IPS-15b (cell line): ENCODE results near the gene KSR2.

Experiments
- H3K27me3 ChIP-seq: one replicate; pipeline ENCODE4 v1.6.1; 2013; ENCODE audit warnings: low read length; ENCODE audit not compliant: control insufficient read depth, insufficient read depth
- H3K36me3 ChIP-seq: one replicate; pipeline ENCODE4 v1.6.1; 2013; ENCODE audit warnings: low read length; ENCODE audit not compliant: control insufficient read depth, insufficient read depth
- H3K4me1 ChIP-seq: one replicate; pipeline ENCODE4 v1.6.1; 2013; ENCODE audit warnings: mild to moderate bottlenecking, low read length; ENCODE audit not compliant: control insufficient read depth, insufficient read depth
- H3K4me3 ChIP-seq: one replicate; pipeline ENCODE4 v1.5.1; 2013; ENCODE audit warnings: low read depth, low read length
- H3K9ac ChIP-seq: one replicate; pipeline ENCODE4 v1.6.1; 2013; ENCODE audit warnings: low read depth, mild to moderate bottlenecking, low read length
- H3K9me3 ChIP-seq: one replicate; pipeline ENCODE4 v1.6.1; 2013; ENCODE audit warnings: mild to moderate bottlenecking, low read length; ENCODE audit not compliant: control insufficient read depth, insufficient read depth

The KSR2 gene

DNA sequence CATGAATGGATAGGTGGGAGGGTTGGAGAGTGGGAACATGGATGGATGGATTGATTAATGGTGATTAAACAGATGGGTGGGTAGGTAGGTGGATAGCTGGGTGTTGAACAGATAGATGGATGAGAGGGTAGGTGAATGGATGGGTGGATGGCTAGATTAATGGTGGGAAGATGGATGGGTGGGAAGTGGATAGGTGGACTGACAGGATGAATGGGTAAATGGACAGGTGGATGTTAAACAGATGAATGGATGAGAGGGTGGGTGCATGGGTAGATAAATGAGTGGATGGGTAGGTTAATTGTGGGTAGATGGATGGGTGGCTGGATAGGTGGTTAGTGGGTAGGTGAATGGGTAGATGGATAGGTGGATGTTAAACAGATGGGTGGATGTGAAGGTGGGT, 460.3 kb downstream of the KSR2 start:
- Histone ChIP-seq H3K9me3 (no peaks in the 10 kb centered on the region), H3K27me3 (no peaks in the 10 kb centered on the region), H3K4me3 (no peak overlapping the region), H3K4me1 (peaks cover 3% of the 10 kb centered on the region), H3K36me3 (no peaks in the 10 kb centered on the region), H3K9ac (no peak overlapping the region)

DNA sequence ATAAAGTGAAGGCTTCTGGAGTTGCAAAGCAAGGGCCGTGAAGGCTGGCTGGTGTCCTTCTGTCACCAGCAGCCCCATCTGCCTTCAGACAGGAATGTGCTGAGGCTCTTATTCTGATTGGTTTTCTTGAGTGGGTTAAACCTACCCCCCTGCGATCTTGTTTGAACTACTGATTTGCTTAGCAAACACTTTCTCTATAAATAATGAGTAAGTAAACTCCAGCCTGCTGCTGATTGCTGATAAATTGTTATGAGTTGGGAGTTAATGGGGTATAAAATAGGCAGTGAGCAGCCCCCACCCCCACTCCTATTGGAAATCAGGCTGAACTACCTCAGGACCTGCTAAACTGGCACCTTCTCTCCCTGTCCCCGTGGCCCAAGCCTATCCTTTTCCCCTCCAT, 461.2 kb downstream of the KSR2 start:
- H3K4me3 ChIP-seq = no peak overlapping the region
- H3K9ac ChIP-seq = no peak overlapping the region
- H3K36me3 ChIP-seq = no peaks in the 10 kb centered on the region
- H3K9me3 ChIP-seq = no peaks in the 10 kb centered on the region
- no peaks in the 10 kb centered on the region for H3K27me3 ChIP-seq
- H3K4me1 ChIP-seq = no peaks in the 10 kb centered on the region

DNA sequence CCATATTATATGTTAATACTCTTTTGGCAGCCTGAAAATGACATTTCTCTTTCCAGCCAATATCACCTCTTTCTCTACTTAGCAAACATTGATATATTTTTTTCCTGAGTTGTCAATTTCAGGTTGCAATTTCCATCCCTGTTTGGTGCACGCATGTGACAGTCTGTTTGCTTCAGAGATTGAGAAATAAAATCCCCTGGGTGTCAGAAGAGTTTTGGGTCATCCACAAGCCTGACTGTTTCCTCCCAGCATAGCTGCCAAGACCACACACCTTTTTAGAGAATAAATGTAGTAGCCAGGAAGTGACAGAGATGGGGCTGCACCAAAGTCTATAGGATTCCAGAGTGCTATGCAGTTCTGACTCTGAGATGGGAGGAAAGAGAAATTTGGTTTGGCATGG, 462.5 kb downstream of the KSR2 start:
- Histone ChIP-seq H3K27me3 (no peaks in the 10 kb centered on the region), H3K4me1 (no peaks in the 10 kb centered on the region), H3K9me3 (no peaks in the 10 kb centered on the region), H3K9ac (no peak overlapping the region), H3K36me3 (no peaks in the 10 kb centered on the region), H3K4me3 (no peak overlapping the region)

DNA sequence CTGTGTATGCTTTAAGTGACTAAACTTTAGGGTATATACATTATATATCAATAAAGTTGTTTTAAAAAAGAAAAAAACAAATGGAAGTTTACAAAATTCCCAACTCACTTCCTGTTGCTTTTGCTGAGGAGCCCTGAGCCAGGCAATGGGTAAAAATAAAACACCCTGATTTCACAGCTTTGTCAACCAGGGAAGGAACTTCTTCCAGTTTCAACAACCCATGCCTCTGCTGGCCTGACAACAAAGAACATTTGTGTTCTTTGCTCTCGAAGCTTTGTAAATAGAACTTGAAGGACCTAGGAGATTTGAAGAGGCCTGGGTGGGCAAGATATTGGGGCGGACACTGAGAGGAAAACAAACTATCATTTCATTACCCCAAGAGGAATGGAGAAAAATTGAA, 466.2 kb downstream of the KSR2 start:
- no peak overlapping the region for H3K4me3 ChIP-seq
- H3K36me3 ChIP-seq = no peaks in the 10 kb centered on the region
- H3K27me3 ChIP-seq = no peaks in the 10 kb centered on the region
- no peak overlapping the region for H3K9ac ChIP-seq
- H3K9me3 ChIP-seq = no peaks in the 10 kb centered on the region
- H3K4me1 ChIP-seq = no peaks in the 10 kb centered on the region

DNA sequence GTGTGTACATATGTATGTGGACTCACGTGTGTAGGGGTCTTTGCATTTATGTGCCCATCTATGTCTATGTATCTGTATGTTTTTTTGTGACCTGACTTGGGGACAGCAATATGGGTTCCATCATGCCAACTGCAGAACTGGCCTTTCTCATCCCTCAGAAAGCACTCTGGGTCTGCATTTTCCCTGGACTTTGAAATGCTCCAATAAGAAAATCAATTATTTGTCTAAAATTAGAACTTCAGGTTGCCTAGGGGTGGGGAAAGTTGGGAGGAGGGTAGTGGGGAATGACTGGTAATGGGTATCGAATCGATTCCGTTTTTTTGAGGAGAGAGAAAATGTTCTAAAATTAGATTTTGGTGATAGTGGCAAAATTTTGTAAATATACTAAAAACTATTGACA, 466.6 kb downstream of the KSR2 start:
- Histone ChIP-seq H3K36me3 (no peaks in the 10 kb centered on the region), H3K27me3 (no peaks in the 10 kb centered on the region), H3K4me3 (no peak overlapping the region), H3K9me3 (no peaks in the 10 kb centered on the region), H3K4me1 (no peaks in the 10 kb centered on the region), H3K9ac (no peak overlapping the region)

DNA sequence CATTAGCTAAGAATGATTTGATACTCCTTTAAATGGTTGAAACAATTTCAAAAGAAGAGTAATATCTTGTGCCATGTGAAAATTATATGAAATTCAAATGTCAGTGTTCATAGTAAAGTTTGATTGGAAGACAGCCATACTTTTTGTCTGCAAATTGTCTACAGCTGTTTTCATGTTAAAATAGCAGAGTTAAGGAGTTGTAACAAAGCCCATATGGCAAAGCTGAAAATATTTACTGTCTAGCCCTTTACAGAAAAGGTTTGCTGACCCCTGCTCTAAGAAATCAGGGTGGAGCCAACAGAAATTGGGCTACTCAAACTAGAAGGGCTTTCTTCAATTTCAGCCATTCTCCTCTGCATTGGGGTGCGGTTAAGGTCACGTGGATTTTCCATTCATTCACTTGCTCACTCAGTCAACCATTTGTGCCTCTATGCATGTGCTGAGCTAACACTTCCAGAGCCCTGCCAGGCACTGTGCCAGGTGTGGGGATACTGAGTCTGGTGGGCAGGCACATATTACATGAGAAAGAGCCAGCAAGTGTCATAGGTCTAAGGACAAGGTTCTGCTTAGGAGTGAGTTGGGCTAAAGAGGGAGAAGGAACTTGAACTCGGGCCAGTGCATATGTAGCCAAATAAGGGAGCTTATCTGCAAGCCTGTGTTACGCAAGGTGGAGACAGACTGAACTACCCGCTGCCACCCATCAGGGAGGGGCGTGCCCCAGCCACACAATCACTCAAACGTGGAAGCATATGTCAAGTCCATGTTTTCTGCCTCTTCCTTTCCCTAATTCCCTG, 467.5 kb downstream of the KSR2 start:
- H3K27me3 ChIP-seq = no peaks in the 10 kb centered on the region
- no peak overlapping the region for H3K4me3 ChIP-seq
- H3K9ac ChIP-seq = no peak overlapping the region
- no peaks in the 10 kb centered on the region for H3K36me3 ChIP-seq
- H3K4me1 ChIP-seq = no peaks in the 10 kb centered on the region
- H3K9me3 ChIP-seq = no peaks in the 10 kb centered on the region

DNA sequence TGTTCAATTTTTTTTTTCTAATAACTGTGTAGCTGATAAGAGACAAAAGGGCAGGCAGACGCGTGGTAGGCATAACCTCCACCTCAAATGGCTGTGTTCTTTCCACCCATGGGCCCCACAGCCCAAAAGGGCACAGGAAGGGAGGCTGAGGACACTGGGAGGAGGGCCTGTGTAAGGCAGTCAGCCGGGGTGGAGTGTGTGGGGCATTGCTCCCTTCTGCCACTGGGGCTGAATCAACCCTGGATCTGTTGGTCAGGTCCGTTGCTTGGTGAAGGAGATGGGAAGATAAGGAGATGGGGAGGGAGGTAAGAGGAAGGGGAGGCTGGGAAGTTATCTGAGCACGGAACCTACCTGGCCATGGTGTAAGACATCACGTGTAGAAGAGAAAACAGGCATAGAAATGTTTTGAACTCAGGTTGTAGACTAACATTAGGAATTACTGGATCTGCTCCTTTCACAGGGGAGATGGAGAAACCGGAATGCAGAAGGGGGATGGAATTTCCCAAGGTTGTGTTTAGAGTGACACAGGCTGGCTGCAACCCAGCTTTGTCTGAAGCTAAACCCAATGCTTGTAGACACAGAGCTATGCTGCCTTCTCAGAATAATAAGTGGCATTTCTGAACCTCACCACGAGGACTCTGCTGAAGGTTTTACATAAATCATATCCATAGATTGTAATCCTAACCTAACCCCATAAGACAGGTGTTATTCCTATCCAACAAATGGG, 468.9 kb downstream of the KSR2 start:
- Histone ChIP-seq H3K9ac (no peak overlapping the region), H3K27me3 (no peaks in the 10 kb centered on the region), H3K4me1 (no peaks in the 10 kb centered on the region), H3K9me3 (no peaks in the 10 kb centered on the region), H3K36me3 (no peaks in the 10 kb centered on the region), H3K4me3 (no peak overlapping the region)

DNA sequence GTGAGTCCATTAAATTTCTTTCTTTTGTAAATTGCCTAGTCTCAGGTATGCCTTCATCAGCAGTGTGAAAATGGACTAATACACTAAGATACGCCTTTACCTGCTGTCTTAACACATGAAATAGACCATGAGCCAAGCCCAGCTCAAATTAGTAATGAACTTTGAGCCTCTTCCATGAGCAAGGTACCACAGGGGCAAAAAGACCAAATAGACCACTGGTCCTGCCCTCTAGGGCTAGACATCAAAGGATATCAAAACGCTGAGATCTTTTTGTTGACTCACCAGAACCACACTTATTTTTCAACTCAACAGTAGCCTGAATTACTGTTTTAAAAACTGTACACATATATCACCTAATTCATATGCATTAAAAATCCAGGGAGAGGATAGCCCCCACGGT, 469.9 kb downstream of the KSR2 start:
- no peaks in the 10 kb centered on the region for H3K36me3 ChIP-seq
- H3K4me1 ChIP-seq = no peaks in the 10 kb centered on the region
- H3K4me3 ChIP-seq = no peak overlapping the region
- no peak overlapping the region for H3K9ac ChIP-seq
- no peaks in the 10 kb centered on the region for H3K27me3 ChIP-seq
- H3K9me3 ChIP-seq = no peaks in the 10 kb centered on the region

DNA sequence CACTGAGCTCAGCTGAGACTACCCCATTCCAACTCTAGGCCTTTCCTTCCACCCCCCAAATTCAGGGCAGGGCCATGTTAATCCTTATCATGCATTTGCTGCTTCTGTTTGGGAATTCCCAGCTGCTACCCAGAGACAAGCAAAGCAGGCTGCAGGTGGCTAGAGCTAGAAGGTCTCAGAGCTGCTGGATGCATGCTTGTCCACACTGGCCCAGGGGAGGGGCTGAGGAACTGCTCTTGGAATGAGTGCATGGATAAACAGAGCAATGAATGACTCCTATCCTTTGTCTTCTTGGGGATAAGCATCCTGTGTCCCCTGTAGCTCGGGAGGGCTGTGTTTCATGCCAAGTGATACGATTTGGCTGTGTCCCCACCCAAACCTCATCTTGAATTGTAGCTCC, 470.5 kb downstream of the KSR2 start:
- no peaks in the 10 kb centered on the region for H3K9me3 ChIP-seq

DNA sequence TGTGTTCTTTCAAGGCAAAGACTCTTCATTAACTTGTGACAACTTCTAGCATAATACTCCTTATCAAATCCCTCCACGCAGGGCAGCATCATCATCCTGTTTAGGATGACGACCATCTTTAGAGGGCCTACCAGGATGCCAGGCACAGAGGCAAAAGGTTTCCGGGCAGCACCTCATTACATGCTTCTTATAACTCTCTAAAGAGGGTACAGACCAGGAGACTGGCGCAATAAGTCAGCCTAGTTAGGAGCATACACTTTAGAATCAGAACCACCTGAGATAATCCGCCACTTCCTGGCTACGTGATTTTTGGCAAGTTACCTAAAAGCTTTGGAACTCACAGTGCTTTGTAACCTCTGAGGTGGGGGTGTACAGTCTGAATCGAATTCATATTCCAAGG, 471.4 kb downstream of the KSR2 start:
- no peak overlapping the region for H3K4me3 ChIP-seq
- no peak overlapping the region for H3K9ac ChIP-seq
- no peaks in the 10 kb centered on the region for H3K27me3 ChIP-seq
- H3K4me1 ChIP-seq = no peaks in the 10 kb centered on the region
- H3K36me3 ChIP-seq = no peaks in the 10 kb centered on the region
- H3K9me3 ChIP-seq = no peaks in the 10 kb centered on the region

More for the DNA sequence above, 470.5 kb downstream of the KSR2 start:
- H3K4me3 ChIP-seq = no peak overlapping the region
- no peak overlapping the region for H3K9ac ChIP-seq
- no peaks in the 10 kb centered on the region for H3K36me3 ChIP-seq
- no peaks in the 10 kb centered on the region for H3K27me3 ChIP-seq
- no peaks in the 10 kb centered on the region for H3K4me1 ChIP-seq

DNA sequence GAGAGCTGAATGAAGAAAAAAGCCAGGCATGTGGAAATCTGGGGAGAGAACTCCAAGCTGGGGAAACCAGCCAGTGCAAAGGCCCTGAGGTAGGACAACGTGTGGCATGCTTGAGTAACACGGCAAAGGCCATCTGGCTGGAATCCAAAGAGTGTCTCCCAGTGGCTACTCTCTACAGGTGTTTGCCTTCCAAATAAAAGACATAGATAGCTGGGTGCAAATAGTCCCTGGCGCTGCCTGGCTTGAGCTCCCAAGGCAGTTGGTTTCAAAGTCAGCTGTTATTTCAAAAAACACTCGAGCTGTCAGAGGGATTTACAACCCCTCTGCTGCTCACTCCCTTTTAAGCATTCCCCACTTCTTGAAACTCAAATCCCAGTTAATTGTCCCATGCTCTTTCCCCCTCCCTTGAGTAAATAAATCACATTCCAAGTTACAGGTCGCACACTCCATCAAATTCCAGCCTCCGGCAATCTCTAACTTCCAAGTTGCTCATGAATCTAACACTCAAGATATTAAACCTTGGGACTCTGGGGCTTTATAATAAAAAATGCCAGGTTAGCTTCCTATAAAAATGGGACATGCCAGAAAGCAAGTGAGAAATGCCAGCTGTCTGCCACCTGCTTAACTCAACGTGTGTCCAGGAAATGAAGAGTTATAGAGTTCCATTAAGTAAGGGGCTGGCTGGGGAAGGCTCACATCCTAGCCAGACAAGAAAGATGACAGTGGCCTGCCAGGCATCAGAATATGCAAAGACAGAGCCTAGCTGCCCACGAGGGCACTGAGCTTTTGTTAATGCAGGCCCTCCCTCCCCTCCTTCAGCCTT, 473.7 kb downstream of the KSR2 start:
- Histone ChIP-seq H3K4me1 (no peaks in the 10 kb centered on the region), H3K36me3 (no peaks in the 10 kb centered on the region), H3K4me3 (no peak overlapping the region), H3K9ac (no peak overlapping the region), H3K9me3 (no peaks in the 10 kb centered on the region), H3K27me3 (no peaks in the 10 kb centered on the region)
